GM12865 (cell line): Measurements from ENCODE around the gene ZFR.

Source experiments
- DNase-seq: peaks from one replicate; pipeline ENCODE4 v3.0.0; 2010; ENCODE audit warnings: low read depth
- H3K4me3 ChIP-seq: 2 replicates; pipeline ENCODE4 v1.5.1; 2011; ENCODE audit warnings: mild to moderate bottlenecking, low read depth, low read length, control low read depth
- TF ChIP-seq, protein P1 (sequence below): IDR thresholded peaks from 2 replicates; pipeline ENCODE4 v1.5.1; 2011; ENCODE audit warnings: low read length, control low read depth, low read depth, inconsistent platforms; ENCODE audit not compliant: insufficient read depth; ENCODE audit errors: missing control alignments

The ZFR gene

DNA sequence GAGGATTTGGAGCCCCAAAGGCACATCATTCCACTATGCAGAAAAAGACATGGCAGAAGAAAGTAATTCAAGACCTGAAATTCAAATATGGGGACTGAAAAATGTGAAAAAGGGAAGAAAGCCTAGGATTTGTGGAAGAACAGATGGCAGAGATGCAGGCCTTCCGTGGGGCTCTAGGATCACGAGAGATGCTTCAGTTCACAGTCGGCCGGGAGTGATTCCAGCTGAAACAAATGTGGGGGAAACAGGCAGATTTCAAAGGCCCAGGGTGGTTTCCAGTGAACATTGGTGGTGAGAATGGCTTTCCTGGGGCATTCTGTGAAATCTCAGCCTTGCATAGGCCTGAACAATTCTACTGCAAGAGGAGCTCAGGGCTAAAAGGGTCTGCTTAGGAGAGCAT lies 34.6 kb upstream of the ZFR start:
- no peak overlapping the region for H3K4me3 ChIP-seq
- DNase-seq = no peak
- TF ChIP-seq, protein P1, sequence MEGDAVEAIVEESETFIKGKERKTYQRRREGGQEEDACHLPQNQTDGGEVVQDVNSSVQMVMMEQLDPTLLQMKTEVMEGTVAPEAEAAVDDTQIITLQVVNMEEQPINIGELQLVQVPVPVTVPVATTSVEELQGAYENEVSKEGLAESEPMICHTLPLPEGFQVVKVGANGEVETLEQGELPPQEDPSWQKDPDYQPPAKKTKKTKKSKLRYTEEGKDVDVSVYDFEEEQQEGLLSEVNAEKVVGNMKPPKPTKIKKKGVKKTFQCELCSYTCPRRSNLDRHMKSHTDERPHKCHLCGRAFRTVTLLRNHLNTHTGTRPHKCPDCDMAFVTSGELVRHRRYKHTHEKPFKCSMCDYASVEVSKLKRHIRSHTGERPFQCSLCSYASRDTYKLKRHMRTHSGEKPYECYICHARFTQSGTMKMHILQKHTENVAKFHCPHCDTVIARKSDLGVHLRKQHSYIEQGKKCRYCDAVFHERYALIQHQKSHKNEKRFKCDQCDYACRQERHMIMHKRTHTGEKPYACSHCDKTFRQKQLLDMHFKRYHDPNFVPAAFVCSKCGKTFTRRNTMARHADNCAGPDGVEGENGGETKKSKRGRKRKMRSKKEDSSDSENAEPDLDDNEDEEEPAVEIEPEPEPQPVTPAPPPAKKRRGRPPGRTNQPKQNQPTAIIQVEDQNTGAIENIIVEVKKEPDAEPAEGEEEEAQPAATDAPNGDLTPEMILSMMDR = no peak

DNA sequence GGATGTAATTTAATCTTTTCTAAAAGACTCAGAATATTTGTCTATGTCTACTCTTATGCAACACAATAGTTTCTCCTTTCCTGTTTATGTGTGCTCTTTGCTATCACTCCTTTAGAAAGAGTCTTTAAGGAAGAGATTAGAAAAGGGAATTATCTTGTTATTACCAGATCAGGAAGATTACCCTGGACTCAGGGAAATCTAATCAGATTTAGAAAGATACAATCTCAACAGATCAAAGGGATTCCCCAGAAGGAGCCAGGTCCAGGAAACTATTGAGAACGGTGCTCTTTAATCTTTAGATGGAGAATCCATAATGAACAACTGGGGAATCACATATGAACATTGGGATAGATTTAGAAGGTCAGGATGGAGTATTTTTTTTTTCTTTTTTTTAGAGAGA lies 32.4 kb upstream of the ZFR start:
- no peak overlapping the region for H3K4me3 ChIP-seq
- DNase-seq = no peak
- TF ChIP-seq, protein P1 = no peak

DNA sequence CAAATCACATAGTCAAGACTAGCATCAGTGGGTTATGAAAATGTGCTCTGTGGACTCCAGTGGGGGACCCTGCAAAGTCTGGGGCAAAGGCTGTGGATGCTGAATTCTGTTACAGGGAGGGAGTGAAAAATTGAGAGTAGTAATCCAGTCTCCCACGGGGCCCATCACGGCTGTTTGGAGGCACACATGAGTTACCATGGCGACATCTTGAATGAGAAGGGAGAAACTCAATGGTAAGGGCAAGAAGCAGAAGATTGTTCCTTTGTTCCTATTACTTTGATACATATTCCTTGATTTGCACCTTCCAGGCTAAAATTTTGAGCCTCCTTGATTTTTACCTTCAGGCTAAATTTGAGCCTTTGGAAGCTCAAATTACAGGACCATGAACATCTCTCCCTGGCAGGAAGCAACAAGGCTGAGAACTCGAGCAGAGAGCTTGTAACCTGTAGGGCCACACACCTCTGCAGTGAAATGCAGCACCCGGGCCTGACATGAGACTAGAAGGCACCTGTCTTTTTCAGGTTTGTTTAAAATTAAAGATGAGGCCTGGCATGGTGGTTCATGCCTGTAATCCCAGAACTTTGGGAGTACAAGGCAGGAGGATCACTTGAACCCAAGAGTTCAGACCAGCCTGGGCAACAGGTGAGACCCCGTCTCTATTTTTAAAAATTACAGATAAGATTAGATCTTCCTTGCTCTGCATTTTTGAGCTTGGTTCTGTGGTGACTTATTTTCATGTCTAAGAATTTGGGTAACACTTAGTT lies 31.0 kb upstream of the ZFR start:
- no peak for DNase-seq
- H3K4me3 ChIP-seq = no peak overlapping the region
- TF ChIP-seq, protein P1 = no peak

DNA sequence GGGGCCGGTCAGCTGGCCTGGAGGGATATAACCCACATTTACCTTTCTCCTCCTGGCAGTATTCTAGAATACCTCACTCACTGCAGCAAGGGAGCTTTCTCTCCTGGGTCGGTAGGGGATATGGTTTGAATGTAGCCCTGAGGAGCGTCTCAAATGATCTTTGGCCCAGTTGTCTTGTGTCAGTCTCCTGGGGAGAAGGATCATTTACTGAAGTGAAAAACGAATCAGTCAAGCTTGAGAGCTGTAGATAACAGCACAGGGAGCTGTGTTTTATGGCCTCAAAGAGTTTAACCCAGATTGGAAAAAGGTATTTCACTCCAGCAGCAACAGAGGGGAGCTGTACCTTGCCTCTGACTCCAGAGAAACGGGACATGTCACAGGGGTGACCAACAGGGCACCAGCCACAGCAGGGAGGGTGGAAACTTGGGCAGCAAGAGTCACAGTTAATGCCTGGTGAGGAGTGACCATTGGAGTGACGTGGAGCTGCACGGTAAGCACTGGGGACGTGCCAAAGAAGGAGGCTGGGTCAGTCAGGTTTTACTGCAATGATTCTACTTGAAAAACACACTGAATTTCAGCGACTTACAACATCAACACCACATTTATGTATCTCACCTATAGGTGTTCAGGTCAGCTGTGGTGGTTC lies 29.8 kb upstream of the ZFR start:
- no peak for DNase-seq
- H3K4me3 ChIP-seq = no peak overlapping the region
- TF ChIP-seq, protein P1 = no peak

DNA sequence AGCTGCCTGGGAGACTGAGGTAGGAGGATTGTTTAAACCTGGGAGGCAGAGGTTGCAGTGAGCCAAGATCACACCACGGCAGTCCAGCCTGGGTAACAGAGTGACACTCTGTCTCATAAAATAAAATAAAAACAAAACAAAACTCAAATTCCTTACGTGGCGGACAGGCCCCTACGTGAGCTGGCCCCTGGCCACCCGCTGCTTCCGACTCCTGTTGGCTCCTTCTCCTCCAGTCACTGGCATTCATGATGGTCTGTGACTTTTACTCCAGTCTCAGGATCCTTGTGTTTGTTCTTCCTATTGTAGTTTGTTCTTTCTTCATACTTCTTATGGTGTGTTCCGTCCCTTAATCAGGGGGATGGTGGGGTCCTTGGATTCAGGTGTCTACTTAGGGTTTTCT lies 28.5 kb upstream of the ZFR start:
- DNase-seq = no peak
- no peak overlapping the region for H3K4me3 ChIP-seq
- TF ChIP-seq, protein P1 = no peak

GRCh38 chr5:32471784-32472183 lies 27.2 kb upstream of the ZFR start:
- no peak overlapping the region for H3K4me3 ChIP-seq
- no peak for DNase-seq
- TF ChIP-seq, protein P1 = no peak
